Bronchial epithelial cell (primary cell): ENCODE data around the gene IL31RA. TPM values are rescaled to one million over a fixed set of nuclear protein-coding genes. Genes with fewer than 3 reads are reported as not detected.
"Not testable (repeated sequence)": the region's sequence is repeated elsewhere in the genome, so short reads cannot be mapped to it uniquely, and the experiment has no call there.

ENCODE experiments used
- DNase-seq: peaks from one replicate; pipeline ENCODE4 v3.0.0-alpha.2; 2010; ENCODE audit warnings: low read depth
- FAIRE-seq: peaks from 2 replicates; lab custom pipeline; 2011; peaks lifted over from hg19 to GRCh38; lab: Jason Lieb, UNC
- H3K27me3 ChIP-seq: 2 replicates; pipeline ENCODE4 v1.5.1; 2011; ENCODE audit warnings: low read length; ENCODE audit not compliant: control insufficient read depth, insufficient read depth
- H3K36me3 ChIP-seq: 2 replicates; pipeline ENCODE4 v1.5.1; 2011; ENCODE audit warnings: low read length; ENCODE audit not compliant: control insufficient read depth, insufficient read depth
- H3K4me3 ChIP-seq: 2 replicates; pipeline ENCODE4 v1.5.1; 2011; ENCODE audit warnings: mild to moderate bottlenecking, low read depth, low read length, control low read depth
- CTCF ChIP-seq: IDR thresholded peaks from 2 replicates; pipeline ENCODE4 v1.5.1; 2011; ENCODE audit warnings: mild to moderate bottlenecking, moderate library complexity, low read length, control low read depth, inconsistent platforms; ENCODE audit not compliant: insufficient read depth, severe bottlenecking
- total RNA-seq: library from RNA; depleted of rRNA; stranded (reverse); fragments of >200 nt; gene quantifications from 2 replicates; pipeline ENCODE4 v1.2.1, GENCODE V29; 2014

Gene IL31RA
- total RNA-seq, 1 donor from 2014 or later = 0.26 TPM

GRCh38 chr5:55934115-55934613 is 83.0 kb downstream of the IL31RA start:
- FAIRE-seq (no peak), DNase-seq (peak; percentile 74)
- no peaks in the 10 kb centered on the region for H3K27me3 ChIP-seq
- TF ChIP-seq CTCF = no peak
- no peaks in the 10 kb centered on the region for H3K36me3 ChIP-seq
- no peak overlapping the region for H3K4me3 ChIP-seq

- H3K36me3 ChIP-seq = no peaks in the 10 kb centered on the region
These were observed 83.6 kb downstream of the IL31RA start for GRCh38 chr5:55934720-55935119.

DNA sequence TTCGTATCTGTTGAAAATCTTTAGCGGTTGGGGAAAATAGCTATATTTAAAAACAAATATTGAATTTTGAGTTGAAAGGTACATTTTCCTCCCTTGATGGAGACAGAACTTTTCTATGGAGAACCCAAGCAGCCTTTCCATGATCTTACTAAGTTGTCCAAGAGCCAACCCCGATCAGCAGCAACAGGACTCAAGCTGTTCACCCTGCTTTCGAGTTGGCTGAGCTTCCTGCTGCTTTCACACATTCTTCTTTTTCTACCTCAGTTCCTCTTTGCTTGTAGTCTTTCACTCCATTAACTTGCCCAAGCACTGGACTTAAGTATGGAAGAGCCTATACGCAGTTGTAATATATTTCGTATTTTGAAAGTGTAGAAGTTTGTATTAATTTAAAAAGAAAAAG is 84.2 kb downstream of the IL31RA start:
- no peak for DNase-seq
- no peak for FAIRE-seq
- Histone ChIP-seq H3K4me3 (no peak overlapping the region), H3K36me3 (no peaks in the 10 kb centered on the region), H3K27me3 (no peaks in the 10 kb centered on the region)
- no peak for TF ChIP-seq CTCF

More at GRCh38 chr5:55934720-55935119, 83.6 kb downstream of the IL31RA start:
- TF ChIP-seq CTCF = no peak
- FAIRE-seq (no peak), DNase-seq (no peak)
- Histone ChIP-seq H3K27me3 (no peaks in the 10 kb centered on the region), H3K4me3 (no peak overlapping the region)

GRCh38 chr5:55936100-55936693 is 85.0 kb downstream of the IL31RA start:
- no peak for FAIRE-seq
- DNase-seq = peak; percentile 81
- TF ChIP-seq CTCF = peak; percentile 80
- no peak overlapping the region for H3K4me3 ChIP-seq
- no peaks in the 10 kb centered on the region for H3K27me3 ChIP-seq
- peaks cover 2% of the 10 kb centered on the region for H3K36me3 ChIP-seq

DNA sequence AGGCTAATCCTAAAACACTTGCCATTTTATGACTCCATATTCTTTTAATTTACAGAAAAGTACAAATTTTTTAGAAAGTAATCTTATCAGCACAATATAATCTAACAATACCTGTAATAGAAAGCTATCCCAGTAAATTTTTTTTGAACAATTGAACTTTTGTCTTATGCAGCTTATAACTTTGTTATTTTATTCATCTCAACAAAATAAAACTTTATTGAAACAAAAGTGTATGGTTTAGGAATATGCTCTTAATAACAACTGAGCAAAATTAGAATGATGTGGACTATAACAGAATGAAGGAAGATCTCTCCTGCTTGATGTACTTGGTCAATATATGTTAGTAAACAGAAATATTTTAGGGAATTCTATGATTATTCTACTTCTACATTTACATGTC is 86.4 kb downstream of the IL31RA start:
- FAIRE-seq, H3K27me3 ChIP-seq, H3K36me3 ChIP-seq, DNase-seq, H3K4me3 ChIP-seq: not testable (repeated sequence)

DNA sequence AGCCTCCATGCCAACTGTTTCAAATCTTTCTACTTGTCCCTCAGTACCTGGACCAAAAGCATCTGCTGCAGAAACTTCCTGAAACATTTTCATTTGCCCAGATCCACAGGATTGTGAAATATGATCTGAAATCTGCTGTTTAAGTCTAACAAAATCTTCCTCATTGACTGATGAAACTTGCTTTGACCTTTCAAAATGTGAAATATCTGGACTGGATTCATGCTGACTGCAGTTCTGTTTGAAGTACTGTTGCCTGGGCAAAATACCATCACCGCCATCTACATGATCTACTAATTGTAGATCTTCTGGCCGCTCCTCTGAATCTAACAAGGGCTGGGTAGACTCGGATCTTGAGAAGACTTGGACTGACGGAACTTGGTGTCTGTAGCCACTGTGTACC is 90.0 kb downstream of the IL31RA start:
- not testable (repeated sequence) for FAIRE-seq, H3K27me3 ChIP-seq, DNase-seq, H3K4me3 ChIP-seq, H3K36me3 ChIP-seq

- Histone ChIP-seq H3K4me3 (no peak overlapping the region), H3K36me3 (peaks cover 12% of the 10 kb centered on the region), H3K27me3 (no peaks in the 10 kb centered on the region)
- DNase-seq = no peak
- no peak for TF ChIP-seq CTCF
- FAIRE-seq = no peak
These were observed 108.1 kb downstream of the IL31RA start for GRCh38 chr5:55959208-55959607.
